ENCODE data around the gene MAPK8IP3.
"Not testable (repeated sequence)": the region's sequence is repeated elsewhere in the genome, so short reads cannot be mapped to it uniquely, and the experiment has no call there.

MAPK8IP3 gene

GRCh38 chr16:1710811-1711507 lies 5.0 kb downstream of the MAPK8IP3 start:
- no peak for DNase-seq

- DNase-seq = no peak
These were observed 6.8 kb downstream of the MAPK8IP3 start for GRCh38 chr16:1712791-1713261.

GRCh38 chr16:1713331-1713730 lies 7.3 kb downstream of the MAPK8IP3 start:
- no peak for DNase-seq

GRCh38 chr16:1713933-1714332 lies 7.9 kb downstream of the MAPK8IP3 start:
- DNase-seq = no peak

- no peak for DNase-seq
These were observed 9.2 kb downstream of the MAPK8IP3 start for GRCh38 chr16:1715220-1715619.

- not testable (repeated sequence) for DNase-seq
These were observed 12.2 kb downstream of the MAPK8IP3 start for GRCh38 chr16:1718236-1718635.

GRCh38 chr16:1719559-1720229 lies 13.7 kb downstream of the MAPK8IP3 start:
- not testable (repeated sequence) for DNase-seq

- DNase-seq = no peak
These were observed 15.4 kb downstream of the MAPK8IP3 start for GRCh38 chr16:1721372-1721771.

GRCh38 chr16:1723450-1724147 lies 17.6 kb downstream of the MAPK8IP3 start:
- DNase-seq = peak; percentile 47

GRCh38 chr16:1724491-1724890 lies 18.5 kb downstream of the MAPK8IP3 start:
- no peak for DNase-seq

- no peak for DNase-seq
These were observed 20.9 kb downstream of the MAPK8IP3 start for GRCh38 chr16:1726661-1727502.

- no peak for DNase-seq
These were observed 21.9 kb downstream of the MAPK8IP3 start for GRCh38 chr16:1727651-1728624.

GRCh38 chr16:1729026-1729425 lies 23.0 kb downstream of the MAPK8IP3 start:
- DNase-seq = no peak

GRCh38 chr16:1729445-1729844 lies 23.4 kb downstream of the MAPK8IP3 start:
- DNase-seq = no peak

GRCh38 chr16:1731073-1731472 lies 25.1 kb downstream of the MAPK8IP3 start:
- DNase-seq = no peak

- DNase-seq = no peak
These were observed 25.6 kb downstream of the MAPK8IP3 start for GRCh38 chr16:1731603-1732002.

- DNase-seq = no peak
These were observed 26.1 kb downstream of the MAPK8IP3 start for GRCh38 chr16:1732071-1732470.

- DNase-seq = not testable (repeated sequence)
These were observed 26.6 kb downstream of the MAPK8IP3 start for GRCh38 chr16:1732551-1732987.

- no peak for DNase-seq
These were observed 28.1 kb downstream of the MAPK8IP3 start for GRCh38 chr16:1734123-1734522.

- DNase-seq = no peak
These were observed 28.8 kb downstream of the MAPK8IP3 start for GRCh38 chr16:1734816-1735215.

GRCh38 chr16:1740234-1740633 lies 34.2 kb downstream of the MAPK8IP3 start:
- DNase-seq = no peak

Data from activated T-cell treated with anti-CD3 and anti-CD28 coated beads, Interleukin-2, amount 50 U/mL, for 1 hour (primary cell).